Hypothalamus (tissue), 51 donors: Measurements from ENCODE around the gene TCHH.

Experiments used
- DNase-seq, 51 donors: peaks; one replicate each; lab custom pipeline; 2025; lab: John Stamatoyannopoulos, UW

Gene TCHH

DNA sequence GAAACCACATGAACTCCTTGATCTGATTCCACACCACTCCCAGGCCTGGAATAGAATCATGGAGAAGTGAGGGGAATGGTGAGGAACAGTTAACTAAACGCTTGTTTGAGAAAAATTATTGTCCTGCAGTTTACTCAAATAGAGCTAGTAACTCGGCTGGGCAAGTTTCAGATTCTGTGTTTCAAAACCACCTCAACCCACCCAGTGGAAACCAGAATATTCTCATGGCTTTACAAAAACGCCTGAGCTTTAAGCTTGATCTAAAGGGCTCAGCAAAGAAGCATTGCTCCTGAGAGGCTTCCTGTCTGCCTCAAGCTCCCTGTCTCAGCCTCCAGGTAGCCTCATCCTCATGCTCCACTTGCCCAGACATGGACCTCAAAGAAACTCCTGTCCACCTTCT, 42.9 kb downstream of the TCHH start:
- no peak for DNase-seq

- DNase-seq, result no peak
These were observed 44.1 kb downstream of the TCHH start for GRCh38 chr1:152071123-152071522.

GRCh38 chr1:152067929-152068328, 47.3 kb downstream of the TCHH start:
- no peak for DNase-seq

DNA sequence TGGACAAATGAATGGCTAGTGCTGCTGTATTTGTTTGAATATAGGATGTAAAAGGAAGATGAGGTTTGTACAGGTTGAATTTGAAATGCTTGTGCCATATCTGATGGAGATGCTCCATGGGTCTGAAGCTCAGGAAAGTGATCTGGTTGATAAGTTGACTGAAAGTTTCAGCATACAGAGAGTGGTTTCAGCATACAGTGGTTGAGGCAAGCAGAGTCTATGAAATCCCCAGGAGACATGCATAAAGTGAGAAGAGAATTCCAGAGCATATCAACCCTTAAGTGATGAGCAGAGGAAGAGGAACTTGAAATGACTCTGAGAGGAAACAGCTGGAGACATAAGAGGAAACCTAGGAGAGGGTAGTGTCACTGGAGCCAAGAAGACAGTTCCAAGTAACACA, 48.1 kb downstream of the TCHH start:
- no peak for DNase-seq

GRCh38 chr1:152061952-152062351, 53.3 kb downstream of the TCHH start:
- DNase-seq, result no peak
